Measurements from ENCODE around the gene MAMDC2. TPM values are rescaled to one million over a fixed set of nuclear protein-coding genes. Genes with fewer than 3 reads are reported as not detected.
A peak's percentile ranks its signal among the peaks of the same experiment; 100 is the strongest.

The MAMDC2 gene
- total and polyA plus RNA-seq, 12 donors, result 0.83 to 15.7 (median 5.0) TPM

GRCh38 chr9:70100362-70100761 lies 56.7 kb downstream of the MAMDC2 start:
- no peaks in the 10 kb centered on the region for H3K9me3 ChIP-seq (replicated peaks in 1 of 3)
- no peak for TF ChIP-seq POLR2A (IDR thresholded peaks at IDR 0.05)
- TF ChIP-seq, protein P1, sequence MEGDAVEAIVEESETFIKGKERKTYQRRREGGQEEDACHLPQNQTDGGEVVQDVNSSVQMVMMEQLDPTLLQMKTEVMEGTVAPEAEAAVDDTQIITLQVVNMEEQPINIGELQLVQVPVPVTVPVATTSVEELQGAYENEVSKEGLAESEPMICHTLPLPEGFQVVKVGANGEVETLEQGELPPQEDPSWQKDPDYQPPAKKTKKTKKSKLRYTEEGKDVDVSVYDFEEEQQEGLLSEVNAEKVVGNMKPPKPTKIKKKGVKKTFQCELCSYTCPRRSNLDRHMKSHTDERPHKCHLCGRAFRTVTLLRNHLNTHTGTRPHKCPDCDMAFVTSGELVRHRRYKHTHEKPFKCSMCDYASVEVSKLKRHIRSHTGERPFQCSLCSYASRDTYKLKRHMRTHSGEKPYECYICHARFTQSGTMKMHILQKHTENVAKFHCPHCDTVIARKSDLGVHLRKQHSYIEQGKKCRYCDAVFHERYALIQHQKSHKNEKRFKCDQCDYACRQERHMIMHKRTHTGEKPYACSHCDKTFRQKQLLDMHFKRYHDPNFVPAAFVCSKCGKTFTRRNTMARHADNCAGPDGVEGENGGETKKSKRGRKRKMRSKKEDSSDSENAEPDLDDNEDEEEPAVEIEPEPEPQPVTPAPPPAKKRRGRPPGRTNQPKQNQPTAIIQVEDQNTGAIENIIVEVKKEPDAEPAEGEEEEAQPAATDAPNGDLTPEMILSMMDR (IDR thresholded peaks at IDR 0.05), result no peak
- intact Hi-C loops (cut with DNase I), result no loop called here
- H3K4me1 ChIP-seq (replicated peaks in 1 of 2), result no peaks in the 10 kb centered on the region
- 58 to 67% (median 61%) methylated on average over 4 of the region's 4 CpGs for WGBS, 4 donors
- H3K4me3 ChIP-seq, result no peak overlapping the region
- no peaks in the 10 kb centered on the region for H3K27me3 ChIP-seq
- no peak overlapping the region for H3K27ac ChIP-seq
- no peaks in the 10 kb centered on the region for H3K36me3 ChIP-seq (replicated peaks in 1 of 2)
- DNase-seq, result peak in 1 of 7 donors; percentile 8

- intact Hi-C loops (cut with DNase I), result no loop called here
Measured at GRCh38 chr9:70101265-70101664, 57.6 kb downstream of the MAMDC2 start.

DNA sequence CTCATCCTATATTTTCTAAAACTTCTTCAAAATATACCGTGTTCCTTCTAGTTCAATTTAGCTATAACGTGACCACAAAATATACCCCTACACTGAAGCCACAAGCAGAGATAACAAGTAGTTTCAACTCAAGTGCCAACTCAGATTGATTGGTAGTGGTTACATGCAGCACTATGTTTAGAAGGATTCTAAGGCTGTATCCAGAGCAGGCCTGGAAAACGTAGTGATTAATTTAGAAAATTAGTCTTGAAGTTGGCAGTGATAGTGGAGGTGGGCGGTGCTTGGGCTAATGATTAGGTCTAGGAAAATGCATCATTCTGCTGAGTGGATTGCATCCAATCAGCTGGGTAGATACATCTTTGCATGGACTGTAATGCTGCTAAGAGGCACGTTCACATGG lies 61.5 kb downstream of the MAMDC2 start:
- intact Hi-C loops (cut with DNase I), result no loop called here
- H3K27ac ChIP-seq, result no peak overlapping the region

More at GRCh38 chr9:70101265-70101664, 57.6 kb downstream of the MAMDC2 start:
- H3K27ac ChIP-seq, result no peak overlapping the region
- H3K4me3 ChIP-seq, result no peak overlapping the region
- no peak for DNase-seq
- no peaks in the 10 kb centered on the region for H3K36me3 ChIP-seq (replicated peaks in 1 of 2)
- no peaks in the 10 kb centered on the region for H3K27me3 ChIP-seq
- 53 to 86% (median 77%) methylated on average over 1 of the region's 1 CpG for WGBS, 4 donors
- no peak for TF ChIP-seq POLR2A (IDR thresholded peaks at IDR 0.05)
- H3K9me3 ChIP-seq (replicated peaks in 1 of 3), result no peaks in the 10 kb centered on the region
- no peaks in the 10 kb centered on the region for H3K4me1 ChIP-seq (replicated peaks in 1 of 2)

DNA sequence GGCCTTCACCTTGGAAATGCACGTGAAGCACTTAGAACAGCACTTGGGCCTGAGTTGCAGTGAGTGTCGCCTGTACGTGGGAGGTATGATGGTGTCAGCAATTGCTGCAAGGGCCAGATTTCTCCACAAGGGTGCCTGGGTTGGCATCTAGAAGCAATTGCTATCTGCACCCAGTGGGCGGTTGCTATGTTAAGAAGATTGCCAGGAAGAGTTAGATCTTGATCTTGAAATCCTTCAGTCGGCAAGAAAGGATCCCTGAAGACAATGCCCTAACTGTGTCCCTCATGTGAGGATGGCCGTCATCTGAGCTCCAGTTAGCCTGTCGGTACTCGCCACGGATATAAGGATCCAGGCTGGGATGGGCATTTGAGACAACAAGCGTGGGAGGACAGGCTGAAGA lies 62.9 kb downstream of the MAMDC2 start:
- H3K4me3 ChIP-seq, result no peak overlapping the region
- no peaks in the 10 kb centered on the region for H3K27me3 ChIP-seq
- 89 to 95% (median 93%) methylated on average over 7 to 10 of the region's 10 CpGs for WGBS, 4 donors
- intact Hi-C loops (cut with DNase I), result no loop called here
- H3K36me3 ChIP-seq (replicated peaks in 1 of 2), result no peaks in the 10 kb centered on the region
- no peaks in the 10 kb centered on the region for H3K9me3 ChIP-seq (replicated peaks in 1 of 3)
- H3K27ac ChIP-seq, result no peak overlapping the region
- TF ChIP-seq POLR2A (IDR thresholded peaks at IDR 0.05), result no peak
- TF ChIP-seq, protein P1 (IDR thresholded peaks at IDR 0.05), result no peak
- DNase-seq, result no peak
- peaks cover 0 to 7% of the 10 kb centered on the region in 2 donors for H3K4me1 ChIP-seq (replicated peaks in 1 of 2)

More for the DNA sequence above, 61.5 kb downstream of the MAMDC2 start:
- Histone ChIP-seq H3K36me3 (replicated peaks in 1 of 2) (no peaks in the 10 kb centered on the region), H3K9me3 (replicated peaks in 1 of 3) (no peaks in the 10 kb centered on the region), H3K4me3 (no peak overlapping the region), H3K4me1 (replicated peaks in 1 of 2) (no peaks in the 10 kb centered on the region), H3K27me3 (no peaks in the 10 kb centered on the region)
- 80 to 86% (median 82%) methylated on average over 5 of the region's 5 CpGs for WGBS, 4 donors
- DNase-seq, result no peak
- TF ChIP-seq POLR2A (IDR thresholded peaks at IDR 0.05), result no peak
- TF ChIP-seq, protein P1 (IDR thresholded peaks at IDR 0.05), result no peak

GRCh38 chr9:70107558-70107957 lies 63.9 kb downstream of the MAMDC2 start:
- intact Hi-C loops (cut with DNase I), result no loop called here
- no peak overlapping the region for H3K4me3 ChIP-seq
- no peak for DNase-seq
- H3K36me3 ChIP-seq (replicated peaks in 1 of 2), result no peaks in the 10 kb centered on the region
- no peak for TF ChIP-seq POLR2A (IDR thresholded peaks at IDR 0.05)
- TF ChIP-seq, protein P1 (IDR thresholded peaks at IDR 0.05), result no peak
- H3K27me3 ChIP-seq, result no peaks in the 10 kb centered on the region
- no peaks in the 10 kb centered on the region for H3K9me3 ChIP-seq (replicated peaks in 1 of 3)
- WGBS, 4 donors, result 96 to 100% (median 100%) methylated on average over 1 of the region's 1 CpG
- no peak overlapping the region for H3K27ac ChIP-seq
- H3K4me1 ChIP-seq (replicated peaks in 1 of 2), result peaks cover 0 to 7% of the 10 kb centered on the region in 2 donors

All from adrenal gland (tissue), 12 donors.